DMS 273 (cell line): ENCODE measurements around the gene TTC23L.
A peak's percentile ranks its signal among the peaks of the same experiment; 100 is the strongest.

Source experiments
- DNase-seq: peaks from one replicate; lab custom pipeline; 2025; ENCODE audit not compliant: unreplicated experiment; lab: John Stamatoyannopoulos, UW

The TTC23L gene

GRCh38 chr5:34833090-34833489 lies 5.9 kb upstream of the TTC23L start:
- no peak for DNase-seq

GRCh38 chr5:34833976-34834793 lies 4.8 kb upstream of the TTC23L start:
- no peak for DNase-seq

- DNase-seq = no peak
Measured at GRCh38 chr5:34834794-34835089, 4.2 kb upstream of the TTC23L start.

DNA sequence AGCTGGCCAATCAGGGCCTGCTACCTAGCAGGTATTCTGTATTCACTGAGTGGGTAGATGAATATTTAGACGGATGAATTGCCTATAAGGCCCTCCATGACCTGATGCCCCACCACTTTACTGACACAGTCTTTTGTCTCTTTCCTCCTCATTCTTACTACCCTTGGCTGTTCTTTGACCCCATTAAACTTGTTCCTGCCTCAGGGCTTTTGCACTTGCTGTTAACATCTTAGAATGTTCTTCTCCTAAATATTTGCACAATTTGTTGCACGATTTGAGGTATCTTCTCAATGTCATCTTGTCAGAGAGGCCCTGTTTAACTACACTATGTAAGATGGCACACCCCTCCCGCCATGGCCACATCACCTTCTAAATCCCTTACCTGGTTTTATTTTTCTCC lies 3.3 kb upstream of the TTC23L start:
- DNase-seq = no peak

DNA sequence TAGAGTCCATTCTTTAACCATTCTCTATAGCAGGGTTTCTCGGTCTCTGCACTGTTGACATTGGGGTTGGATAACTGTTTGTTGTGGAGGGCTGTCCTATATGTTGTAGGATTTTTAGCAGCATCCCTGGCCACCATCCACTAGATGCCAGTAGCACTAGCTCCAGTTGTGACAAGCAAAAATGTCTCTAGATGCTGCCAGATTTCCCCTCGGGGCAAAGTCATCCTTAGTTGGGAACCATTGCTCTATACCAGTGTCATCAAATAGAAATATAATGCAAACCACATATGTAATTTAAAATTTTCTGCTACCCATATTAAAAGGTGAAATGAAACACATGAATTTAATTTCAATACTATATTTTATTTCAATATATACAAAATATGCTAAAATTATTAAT lies 2.9 kb downstream of the TTC23L start:
- no peak for DNase-seq

DNA sequence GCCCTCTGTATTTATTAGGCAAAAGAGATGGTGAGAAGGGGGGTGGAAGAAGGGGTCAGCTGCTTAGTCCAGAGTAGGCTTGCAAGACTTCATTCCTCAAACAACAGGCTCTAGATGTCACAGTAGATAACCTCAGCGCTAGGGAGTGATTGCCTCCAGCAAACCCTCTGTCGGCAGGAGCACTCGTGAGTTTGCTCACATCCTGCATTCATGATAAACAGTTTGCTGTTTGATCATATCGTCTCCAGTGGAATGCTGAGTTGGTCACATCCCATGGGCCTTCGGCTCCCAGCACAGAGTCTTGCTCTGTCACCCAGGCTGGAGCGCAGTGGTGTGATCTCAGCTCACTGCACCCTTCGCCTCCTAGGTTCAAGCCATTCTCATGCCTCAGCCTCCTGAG lies 3.6 kb downstream of the TTC23L start:
- DNase-seq = no peak

DNA sequence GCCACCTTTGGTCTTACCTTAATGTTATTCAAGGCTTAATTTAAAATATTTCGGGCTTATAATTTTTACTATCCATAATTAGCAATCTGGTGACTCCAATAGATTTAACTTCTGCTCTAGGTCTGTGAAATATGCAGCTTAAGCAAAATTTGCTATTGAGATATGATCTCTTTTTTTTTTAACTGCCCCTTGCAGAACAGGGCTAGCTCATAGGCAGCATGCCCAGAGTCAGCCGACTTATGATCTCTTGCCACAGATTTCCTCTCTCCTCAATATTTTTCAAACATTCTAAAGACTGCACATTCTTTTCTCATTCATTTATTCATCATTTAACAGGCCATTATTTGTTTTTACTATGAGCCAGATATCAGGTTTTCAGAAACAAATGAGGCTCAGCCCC lies 4.5 kb downstream of the TTC23L start:
- no peak for DNase-seq

DNA sequence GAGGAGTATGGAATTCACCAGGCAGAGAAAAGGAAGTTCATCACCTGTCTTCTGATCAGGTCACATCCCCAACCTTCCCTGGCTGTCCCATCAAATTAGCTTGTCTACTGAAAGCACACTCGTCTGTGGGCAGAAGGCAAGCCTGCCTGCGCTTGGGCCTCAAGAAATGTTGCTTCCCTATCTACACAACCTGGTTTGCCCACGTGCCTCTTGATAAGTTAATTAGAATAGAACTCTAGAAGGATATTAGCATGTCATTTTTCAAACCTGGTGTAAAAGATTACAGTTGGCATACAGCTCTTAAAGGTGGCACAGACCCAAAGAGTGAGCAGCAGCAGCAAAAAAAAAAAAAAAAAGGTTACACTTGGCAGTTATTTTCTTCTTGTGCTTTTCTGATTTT lies 5.1 kb downstream of the TTC23L start:
- no peak for DNase-seq

GRCh38 chr5:34844999-34845398 lies 6.0 kb downstream of the TTC23L start:
- no peak for DNase-seq

DNA sequence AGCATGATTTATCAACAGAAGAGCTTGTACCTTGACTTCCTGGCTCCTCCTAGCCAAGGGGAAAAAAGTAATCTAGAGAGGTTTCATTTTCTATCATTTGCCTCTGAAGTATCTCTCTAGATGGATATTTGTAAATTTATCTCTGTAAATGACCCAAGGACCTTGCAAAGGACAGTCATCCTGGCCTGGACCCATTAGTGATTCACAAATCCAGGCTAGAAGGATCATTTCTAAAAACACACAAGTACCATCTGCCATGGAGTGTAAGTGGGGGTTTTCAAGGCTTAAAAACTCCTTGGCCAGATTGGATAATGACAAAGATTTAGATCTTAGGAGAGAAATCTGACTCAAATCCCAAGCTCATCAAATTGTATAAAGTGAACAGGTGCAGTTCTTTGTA lies 8.1 kb downstream of the TTC23L start:
- peak; percentile 21 for DNase-seq

- no peak for DNase-seq
Measured at GRCh38 chr5:34847552-34847951, 8.6 kb downstream of the TTC23L start.

GRCh38 chr5:34848230-34848629 lies 9.3 kb downstream of the TTC23L start:
- DNase-seq = no peak

GRCh38 chr5:34849253-34849652 lies 10.3 kb downstream of the TTC23L start:
- DNase-seq = no peak

DNA sequence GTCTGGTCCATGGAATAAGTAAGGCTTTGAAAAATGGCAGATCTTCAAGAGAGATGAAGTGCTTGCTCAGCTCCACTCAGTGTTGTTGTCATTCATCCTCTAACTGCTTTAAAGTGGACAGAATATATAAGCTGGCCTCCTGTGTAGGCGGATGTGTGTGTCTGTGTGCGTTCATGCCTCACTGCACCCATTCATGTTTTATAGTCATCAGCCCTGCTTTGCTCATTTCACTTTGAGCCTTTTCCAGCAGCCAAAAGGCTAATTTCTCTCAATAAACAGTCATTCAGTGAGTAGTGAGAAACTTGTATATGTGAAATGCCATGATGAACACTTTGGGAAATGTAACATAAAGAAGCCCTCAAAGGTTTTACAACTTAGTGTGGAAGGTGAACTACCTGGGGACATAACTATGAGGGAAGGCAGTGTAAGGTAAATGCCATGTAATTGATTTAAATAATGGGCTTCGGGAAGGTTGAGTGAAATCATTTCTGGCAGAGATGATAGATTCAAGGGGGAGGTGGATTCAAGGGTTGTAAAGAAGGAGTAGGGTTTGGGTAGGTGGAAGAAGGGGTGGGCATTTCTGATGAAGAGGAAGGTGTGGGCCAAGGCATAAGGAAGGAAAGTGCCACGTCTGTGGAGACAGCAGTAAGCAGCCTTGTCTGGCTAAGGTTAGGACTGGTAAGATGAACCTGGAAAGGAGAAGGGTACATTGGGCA lies 15.7 kb downstream of the TTC23L start:
- no peak for DNase-seq

DNA sequence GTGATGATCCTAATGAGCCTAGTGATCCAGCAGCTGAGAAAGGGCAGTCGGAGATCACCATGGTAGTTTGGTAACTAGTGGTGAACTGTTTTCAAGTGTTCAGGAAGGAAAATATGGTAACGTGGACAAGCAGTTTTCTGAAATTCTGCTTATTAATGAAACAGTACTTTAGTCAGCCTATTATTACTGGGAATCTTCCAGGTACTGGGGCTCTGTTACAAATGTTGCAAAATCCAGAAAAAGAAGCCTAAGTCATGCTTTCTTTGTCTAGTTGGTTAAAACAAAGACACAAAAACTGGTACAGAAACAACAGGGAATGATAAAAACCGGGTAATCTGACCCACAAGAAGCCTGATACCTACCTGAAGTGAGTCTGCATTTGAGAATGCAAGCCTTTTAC lies 18.2 kb downstream of the TTC23L start:
- DNase-seq = no peak

GRCh38 chr5:34857894-34858293 lies 18.9 kb downstream of the TTC23L start:
- no peak for DNase-seq

DNA sequence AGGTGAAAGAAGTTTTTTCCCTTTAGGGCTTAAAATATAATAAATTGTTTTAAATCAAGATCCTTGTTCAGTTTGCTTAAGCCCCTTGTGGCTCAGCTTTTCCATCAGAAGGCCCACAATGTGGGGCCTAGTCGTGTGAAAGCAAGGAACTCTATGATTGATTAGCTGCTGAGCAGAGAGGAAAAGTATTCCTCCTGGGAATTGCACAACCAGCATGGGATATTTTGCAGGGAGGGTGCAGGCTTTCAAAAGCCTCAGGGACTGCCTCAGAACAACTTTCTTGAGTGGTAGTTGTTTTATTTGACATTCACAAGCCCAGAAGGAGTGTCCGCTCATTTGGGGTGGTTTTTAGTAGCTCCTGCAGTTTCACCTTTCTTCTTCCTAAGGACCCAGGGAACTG lies 19.8 kb downstream of the TTC23L start:
- no peak for DNase-seq

DNA sequence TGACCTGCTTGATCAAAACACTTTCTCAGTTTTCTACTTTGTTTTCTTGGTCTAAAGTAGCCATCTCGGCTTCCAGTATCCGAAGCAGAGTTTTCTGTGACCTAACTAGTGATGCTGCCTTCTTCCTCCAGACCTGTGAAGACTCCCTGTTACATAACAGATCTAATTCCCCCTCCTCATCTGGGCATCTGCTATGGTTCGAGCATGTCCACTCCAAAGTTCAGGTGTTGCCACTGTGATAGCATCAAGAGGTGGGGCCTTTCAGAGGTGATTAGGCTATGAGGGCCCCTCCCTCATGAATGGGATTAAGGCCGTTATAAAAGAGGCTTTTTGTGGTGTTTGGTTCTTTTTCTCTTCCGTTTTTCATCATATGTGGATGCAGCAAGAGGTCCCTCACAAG lies 20.3 kb downstream of the TTC23L start:
- DNase-seq = no peak

DNA sequence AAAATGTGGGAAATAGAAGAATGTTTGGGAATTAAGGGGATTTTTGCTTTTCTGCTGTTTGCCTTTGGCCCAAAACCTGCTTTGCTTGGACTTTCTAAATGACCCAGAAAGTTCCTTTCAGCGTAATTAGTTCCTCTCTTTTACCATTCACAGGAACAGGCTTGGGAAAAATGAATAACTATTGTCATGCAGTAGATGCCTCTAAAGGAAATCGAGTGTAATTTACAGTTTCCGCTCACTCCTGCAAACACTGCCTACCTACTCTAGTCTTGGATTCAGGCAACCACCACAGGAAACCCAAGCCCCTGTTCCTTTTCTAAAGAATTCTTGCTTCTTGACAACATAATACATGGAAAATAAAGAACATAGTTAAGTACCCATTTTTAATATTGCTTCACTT lies 25.0 kb downstream of the TTC23L start:
- no peak for DNase-seq

- DNase-seq = no peak
Measured at GRCh38 chr5:34865091-34865490, 26.1 kb downstream of the TTC23L start.

GRCh38 chr5:34866989-34867471 lies 28.1 kb downstream of the TTC23L start:
- DNase-seq = no peak

DNA sequence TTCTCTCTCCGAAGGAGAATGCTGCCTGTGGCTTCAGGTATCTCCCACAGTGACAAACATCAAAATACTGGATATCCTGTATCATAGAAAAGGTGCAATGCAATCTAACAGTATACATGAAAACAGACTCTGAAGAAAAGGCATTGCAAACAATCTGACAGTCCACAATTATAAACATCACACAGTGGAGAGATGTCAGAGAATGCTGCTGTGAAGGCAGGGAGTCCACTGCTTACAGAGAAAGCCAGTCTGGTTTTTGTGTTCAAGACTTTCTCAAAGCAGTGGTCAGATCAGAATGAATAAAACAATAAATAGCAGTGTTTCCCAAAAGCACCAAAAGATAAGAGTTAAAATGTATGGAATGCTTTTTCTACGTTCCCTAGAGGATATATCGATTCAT lies 28.7 kb downstream of the TTC23L start:
- DNase-seq = no peak

DNA sequence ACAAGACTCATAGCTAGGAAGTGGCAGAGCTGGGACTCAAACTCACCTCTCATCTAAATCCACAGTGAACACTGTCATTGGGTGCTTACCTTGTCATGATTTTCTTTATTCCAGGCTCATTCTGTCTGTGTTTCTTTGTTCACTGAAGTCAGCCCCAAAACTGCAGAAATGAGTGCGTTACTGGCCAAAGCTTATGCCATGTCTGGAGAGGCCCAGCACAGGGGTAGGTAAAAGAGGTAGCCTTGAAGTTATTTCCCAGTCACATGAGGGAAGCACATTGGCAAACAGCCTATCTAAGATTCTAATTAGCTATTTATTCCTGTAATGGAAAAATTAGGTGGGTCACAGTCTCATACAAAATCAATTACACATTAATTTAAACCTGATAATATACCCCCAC lies 29.8 kb downstream of the TTC23L start:
- DNase-seq = no peak
